Omental fat pad (tissue), 4 donors: ENCODE measurements around the gene SMIM10L1. TPM values are rescaled to one million over a fixed set of nuclear protein-coding genes. Genes with fewer than 3 reads are reported as not detected.

Experiments used
- ATAC-seq: fragments of 150-250 bp; one replicate; pipeline ENCODE4 v1.9.1; 2016; ENCODE audit warnings: mild to moderate bottlenecking, moderate library complexity; ENCODE audit not compliant: low FRiP score
- DNase-seq: peaks from one replicate; pipeline ENCODE4 v3.0.0-alpha.2; 2019; ENCODE audit warnings: low spot score
- total RNA-seq, 4 donors: library from RNA; depleted of rRNA; stranded (reverse); fragments of >200 nt; gene quantifications; one replicate each; pipeline ENCODE4 v1.1.0, GENCODE V29; 2016
- TF ChIP-seq, protein P1 (sequence below), 3 donors: fragments of 450-650 bp; IDR thresholded peaks; one replicate each; pipeline ENCODE4 v1.5.1; 2016 to 2017; ENCODE audit warnings: antibody characterized with exemption in 3 of 3, mild to moderate bottlenecking in 3 of 3, moderate library complexity in 2 of 3

Gene SMIM10L1
- total RNA-seq, 4 donors from 2014 or later, result 5.0 to 9.6 (median 6.6) TPM

DNA sequence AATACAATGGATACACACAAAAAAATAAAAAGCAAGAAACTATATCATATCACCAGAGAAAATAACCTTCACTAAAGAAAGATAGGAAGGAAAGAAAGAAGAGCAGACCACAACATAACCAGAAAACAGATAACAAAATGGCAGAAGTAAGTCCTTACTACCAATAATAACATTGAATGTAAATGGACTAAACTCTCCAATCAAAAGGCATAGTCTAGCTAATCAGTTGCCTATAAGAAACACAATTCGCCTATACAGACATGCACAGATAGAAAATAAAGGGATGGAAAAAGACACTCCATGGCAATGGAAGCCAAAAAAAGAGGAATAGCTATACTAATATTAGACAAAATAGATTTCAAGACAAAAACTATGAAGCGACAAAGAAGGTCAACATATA lies 27.6 kb upstream of the SMIM10L1 start:
- TF ChIP-seq, protein P1, sequence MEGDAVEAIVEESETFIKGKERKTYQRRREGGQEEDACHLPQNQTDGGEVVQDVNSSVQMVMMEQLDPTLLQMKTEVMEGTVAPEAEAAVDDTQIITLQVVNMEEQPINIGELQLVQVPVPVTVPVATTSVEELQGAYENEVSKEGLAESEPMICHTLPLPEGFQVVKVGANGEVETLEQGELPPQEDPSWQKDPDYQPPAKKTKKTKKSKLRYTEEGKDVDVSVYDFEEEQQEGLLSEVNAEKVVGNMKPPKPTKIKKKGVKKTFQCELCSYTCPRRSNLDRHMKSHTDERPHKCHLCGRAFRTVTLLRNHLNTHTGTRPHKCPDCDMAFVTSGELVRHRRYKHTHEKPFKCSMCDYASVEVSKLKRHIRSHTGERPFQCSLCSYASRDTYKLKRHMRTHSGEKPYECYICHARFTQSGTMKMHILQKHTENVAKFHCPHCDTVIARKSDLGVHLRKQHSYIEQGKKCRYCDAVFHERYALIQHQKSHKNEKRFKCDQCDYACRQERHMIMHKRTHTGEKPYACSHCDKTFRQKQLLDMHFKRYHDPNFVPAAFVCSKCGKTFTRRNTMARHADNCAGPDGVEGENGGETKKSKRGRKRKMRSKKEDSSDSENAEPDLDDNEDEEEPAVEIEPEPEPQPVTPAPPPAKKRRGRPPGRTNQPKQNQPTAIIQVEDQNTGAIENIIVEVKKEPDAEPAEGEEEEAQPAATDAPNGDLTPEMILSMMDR (IDR thresholded peaks at IDR 0.05), result no peak
- no peak for ATAC-seq
- DNase-seq, result no peak

DNA sequence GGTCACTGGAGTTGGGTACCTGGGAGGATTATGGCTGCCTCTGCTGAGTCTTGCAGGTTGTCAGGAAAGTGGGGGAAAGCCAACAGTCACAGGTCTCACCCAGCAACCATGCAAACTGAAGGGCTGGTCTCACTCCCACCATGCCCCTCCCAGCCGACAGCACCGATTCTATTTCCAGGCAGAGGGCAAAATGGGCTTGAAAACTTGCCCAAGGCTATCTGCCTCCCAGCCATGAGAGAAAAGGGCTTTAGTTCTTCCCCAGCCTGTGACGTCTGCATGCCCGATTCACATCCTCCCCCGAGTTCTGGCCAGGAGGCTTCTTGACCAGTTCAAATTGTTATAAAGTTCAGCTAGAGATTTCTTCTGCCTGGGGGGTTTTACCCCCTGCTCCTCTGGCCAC lies 26.7 kb upstream of the SMIM10L1 start:
- ATAC-seq, result no peak
- TF ChIP-seq, protein P1 (IDR thresholded peaks at IDR 0.05), result no peak
- DNase-seq, result no peak

DNA sequence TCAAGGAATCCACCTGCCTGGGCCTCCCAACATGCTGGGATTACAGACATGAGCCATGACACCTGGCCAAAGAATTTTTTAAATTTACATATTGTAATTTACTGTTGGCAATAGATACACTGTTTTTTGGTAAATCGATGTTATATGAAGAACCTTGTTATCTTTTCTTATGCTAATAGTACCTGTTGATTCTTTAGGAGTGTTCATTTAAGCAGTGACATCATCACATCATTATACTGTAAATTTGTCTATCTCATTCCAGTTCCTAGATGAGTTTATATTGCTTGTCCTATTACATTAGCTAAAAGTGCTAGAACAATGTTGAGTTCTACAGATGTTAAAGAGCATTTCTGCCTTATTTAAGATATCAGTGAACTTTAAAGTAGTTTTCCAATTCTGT lies 23.6 kb upstream of the SMIM10L1 start:
- DNase-seq (no peak), ATAC-seq (no peak)
- TF ChIP-seq, protein P1 (IDR thresholded peaks at IDR 0.05), result no peak

DNA sequence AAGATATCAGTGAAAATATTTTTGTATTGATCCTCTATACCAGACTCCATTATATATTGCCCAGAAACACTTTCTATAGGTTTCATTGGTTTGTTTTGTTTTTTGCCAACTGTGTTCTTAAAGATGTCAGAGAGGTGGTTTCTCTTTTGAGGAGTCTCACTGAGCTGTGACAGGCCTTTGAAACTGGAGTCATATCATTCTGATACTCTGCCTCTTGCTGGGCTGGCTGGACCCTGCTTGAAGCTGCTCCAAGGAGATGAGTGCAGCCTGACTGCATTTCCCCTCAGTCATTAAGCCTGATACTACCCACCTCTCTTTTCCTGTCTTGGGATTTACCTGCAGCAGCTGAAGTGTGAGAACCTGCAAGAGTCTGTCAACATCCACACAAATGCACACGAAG lies 20.2 kb upstream of the SMIM10L1 start:
- TF ChIP-seq, protein P1 (IDR thresholded peaks at IDR 0.05), result no peak
- ATAC-seq, result no peak
- no peak for DNase-seq

DNA sequence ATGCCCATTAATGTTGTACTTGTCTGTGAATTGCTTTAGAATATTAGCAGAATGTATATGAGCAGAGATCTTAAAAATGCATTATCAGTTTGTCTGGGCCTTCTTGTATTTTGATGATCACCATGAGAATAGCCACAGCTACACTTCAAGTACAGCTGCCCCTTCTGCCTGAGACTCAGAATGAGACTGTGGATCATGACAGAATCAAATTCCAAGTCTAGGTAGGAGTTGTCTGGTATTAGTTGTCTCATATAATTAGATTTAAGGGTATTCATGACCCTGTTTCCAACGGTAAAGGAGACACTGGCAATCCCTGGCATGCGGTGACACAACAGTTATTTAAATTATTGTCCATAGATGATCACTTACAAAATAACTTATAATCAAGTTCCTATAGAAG lies 18.3 kb upstream of the SMIM10L1 start:
- ATAC-seq (no peak), DNase-seq (no peak)
- TF ChIP-seq, protein P1 (IDR thresholded peaks at IDR 0.05), result no peak

DNA sequence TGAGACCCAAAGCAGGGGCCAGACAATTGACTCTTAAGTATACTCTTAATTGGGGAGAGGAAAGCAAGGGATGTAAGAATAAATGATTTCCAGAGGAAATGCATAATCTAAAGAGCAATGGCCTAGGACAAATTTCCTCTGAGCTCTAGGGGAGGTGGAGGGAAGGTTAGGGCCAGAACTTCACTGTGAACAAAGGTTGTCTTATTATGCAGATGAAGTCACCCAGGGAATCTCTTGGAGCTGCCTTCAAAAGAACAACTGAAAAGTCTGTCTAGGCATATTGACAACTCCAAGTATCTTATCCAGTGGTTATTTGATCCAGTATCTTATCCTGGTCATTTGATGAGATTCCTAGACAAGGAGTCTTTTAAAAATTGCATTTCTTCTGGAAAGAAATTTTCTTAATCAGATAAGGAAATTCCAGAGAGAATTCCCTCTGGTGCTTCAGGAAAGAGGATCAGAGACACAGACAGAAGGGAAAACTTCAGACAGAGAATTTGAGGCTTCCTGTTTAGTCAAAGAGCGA lies 16.5 kb upstream of the SMIM10L1 start:
- TF ChIP-seq, protein P1 (IDR thresholded peaks at IDR 0.05), result no peak
- DNase-seq, result no peak
- ATAC-seq, result no peak

DNA sequence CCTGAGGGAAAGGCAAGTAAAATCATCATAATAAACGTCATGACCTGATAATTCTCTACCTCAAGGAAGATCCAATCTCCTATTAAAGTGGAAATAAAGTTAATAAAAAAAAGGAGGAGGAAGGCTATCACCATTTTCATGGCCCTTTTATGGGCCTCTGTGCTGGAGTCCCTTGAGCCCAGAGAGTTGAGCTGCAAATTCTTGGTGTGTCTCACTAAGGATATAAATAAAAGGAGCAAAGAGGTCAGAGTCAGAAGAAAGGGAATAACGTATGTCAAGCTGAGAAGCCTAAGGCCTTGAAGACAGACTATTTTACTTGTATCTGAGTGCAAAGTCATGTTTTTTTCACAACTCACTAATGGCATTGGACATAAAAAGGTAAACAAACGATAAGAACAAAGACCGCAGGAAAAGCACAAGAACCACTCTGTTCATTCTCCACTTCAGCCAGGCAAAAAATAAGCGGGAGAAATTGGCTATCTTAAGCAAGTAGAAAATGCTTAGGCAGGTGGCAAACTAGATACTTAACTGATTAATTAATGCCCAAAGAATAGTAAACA lies 12.0 kb upstream of the SMIM10L1 start:
- DNase-seq (no peak), ATAC-seq (no peak)
- TF ChIP-seq, protein P1 (IDR thresholded peaks at IDR 0.05), result no peak
